ENCODE data around the gene MED13L. TPM values are rescaled to one million over a fixed set of nuclear protein-coding genes. Genes with fewer than 3 reads are reported as not detected.

MED13L gene
- polyA plus RNA-seq, 1 of the 3 experiments (the other 2 are of a cell fraction): 17.1 TPM

DNA sequence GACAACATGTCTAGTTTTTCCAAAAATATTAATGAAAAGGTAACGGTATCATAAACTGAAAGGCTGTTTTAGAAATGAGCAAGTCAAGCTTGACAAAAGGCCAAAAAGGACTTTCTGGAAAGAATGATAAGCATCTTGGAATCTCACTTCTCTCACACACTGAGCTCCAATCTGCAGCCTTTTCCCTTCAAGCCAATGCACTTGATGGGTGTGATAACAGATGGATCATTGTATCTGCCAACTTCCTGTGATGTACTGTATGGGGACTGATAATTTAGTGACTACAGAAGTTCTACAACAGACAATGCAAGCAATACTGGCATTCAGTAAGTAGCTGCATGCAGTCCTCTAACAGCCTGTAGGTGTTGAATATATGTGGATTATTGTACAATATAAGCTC, 147.1 kb downstream of the MED13L start:
- no peaks in the 10 kb centered on the region for H3K27me3 ChIP-seq (ENCODE audit: insufficient read depth)
- H2AFZ ChIP-seq (ENCODE audit: low read depth): no peak overlapping the region
- CTCF ChIA-PET: interaction anchor here (1.2 to 2.9 kb wide), 5 partner anchors 11 to 469 kb away, joined by 3 to 19 read pairs (median 4); no protein-coding TSS in a partner anchor
- peaks cover 33% of the 10 kb centered on the region for H3F3A ChIP-seq (replicated peaks; ENCODE audit: insufficient read depth)
- H3K9me2 ChIP-seq: no peaks in the 10 kb centered on the region
- peak; percentile 52 for DNase-seq
- H3K27ac ChIP-seq (ENCODE audit: low read depth in 2 of 2, low read length in 1 of 2): peak overlapping the region; percentile 49 to 51; a peak in 3 of 4 replicates
- POLR2A ChIA-PET: interaction anchor here (0.6 kb wide), 1 partner anchor 169 kb away, joined by 3 read pairs; no protein-coding TSS in a partner anchor
- peak overlapping the region; percentile 52 for H3K4me2 ChIP-seq
- peaks cover 100% of the 10 kb centered on the region for H4K20me1 ChIP-seq (ENCODE audit: insufficient read depth)
- H3K79me2 ChIP-seq (ENCODE audit: insufficient read depth): peaks cover 100% of the 10 kb centered on the region
- H3K9ac ChIP-seq: no peak overlapping the region
- no peaks in the 10 kb centered on the region for H3K36me3 ChIP-seq (replicated peaks in 1 of 2; ENCODE audit: control insufficient read depth in 1 of 2, insufficient read depth in 2 of 2, low read length in 1 of 2)
- WGBS (ENCODE audit: low lambda C conversion rate): 18% methylated on average over 1 of the region's 1 CpG
- TF ChIP-seq, protein P1, sequence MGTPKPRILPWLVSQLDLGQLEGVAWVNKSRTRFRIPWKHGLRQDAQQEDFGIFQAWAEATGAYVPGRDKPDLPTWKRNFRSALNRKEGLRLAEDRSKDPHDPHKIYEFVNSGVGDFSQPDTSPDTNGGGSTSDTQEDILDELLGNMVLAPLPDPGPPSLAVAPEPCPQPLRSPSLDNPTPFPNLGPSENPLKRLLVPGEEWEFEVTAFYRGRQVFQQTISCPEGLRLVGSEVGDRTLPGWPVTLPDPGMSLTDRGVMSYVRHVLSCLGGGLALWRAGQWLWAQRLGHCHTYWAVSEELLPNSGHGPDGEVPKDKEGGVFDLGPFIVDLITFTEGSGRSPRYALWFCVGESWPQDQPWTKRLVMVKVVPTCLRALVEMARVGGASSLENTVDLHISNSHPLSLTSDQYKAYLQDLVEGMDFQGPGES (IDR thresholded peaks at IDR 0.05; ENCODE audit: low read depth, low read length): no peak
- TF ChIP-seq RCOR1 (IDR thresholded peaks at IDR 0.05; ENCODE audit: low read length) (peak; percentile 88), FOXJ3 (CRISPR knock-in tag; IDR thresholded peaks at IDR 0.05) (no peak), TAF1 (IDR thresholded peaks at IDR 0.05; ENCODE audit: borderline replicate concordance, low read depth, low read length) (no peak), NFIC (IDR thresholded peaks at IDR 0.05; ENCODE audit: borderline replicate concordance) (peak; percentile 93), MEF2A (IDR thresholded peaks at IDR 0.05; ENCODE audit: borderline replicate concordance, low read depth) (no peak), GATA2 (CRISPR knock-in tag; IDR thresholded peaks at IDR 0.05) (peak; percentile 88), SIN3A (IDR thresholded peaks at IDR 0.05; ENCODE audit: borderline replicate concordance, low read depth, low read length) (no peak), JUND (IDR thresholded peaks at IDR 0.05) (peak; percentile 64), USF2 (IDR thresholded peaks at IDR 0.05; ENCODE audit: borderline replicate concordance, low read depth, low read length) (no peak), ELF1 (IDR thresholded peaks at IDR 0.05) (no peak), EP300 (IDR thresholded peaks at IDR 0.05; ENCODE audit: borderline replicate concordance in 1 of 2, low read depth in 1 of 2, low read length in 1 of 2) (peak; percentile 61 to 73; a peak in 3 of 4 replicates), NRF1 (IDR thresholded peaks at IDR 0.05; ENCODE audit: low read depth, low read length) (no peak), EZH2phosphoT487 (IDR thresholded peaks at IDR 0.05; ENCODE audit: borderline replicate concordance, low read depth) (no peak), RXRA (IDR thresholded peaks at IDR 0.05; ENCODE audit: borderline replicate concordance, low read depth) (peak; percentile 20; the same call in 1 of the 2 replicates), MXI1 (IDR thresholded peaks at IDR 0.05; ENCODE audit: low read depth, low read length) (peak; percentile 19; the same call in 1 of the 2 replicates), TEAD4 (IDR thresholded peaks at IDR 0.05; ENCODE audit: borderline replicate concordance, insufficient read depth) (peak; percentile 61; the same call in 1 of the 2 replicates), CHD2 (IDR thresholded peaks at IDR 0.05; ENCODE audit: low read length, partially characterized antibody) (peak; percentile 43), GABPA (IDR thresholded peaks at IDR 0.05; ENCODE audit: low read depth) (no peak), POLR2AphosphoS5 (IDR thresholded peaks at IDR 0.05; ENCODE audit: low read depth, low read length) (peak; percentile 49; the same call in 1 of the 2 replicates), FOXM1 (IDR thresholded peaks at IDR 0.05; ENCODE audit: low read depth) (no peak), YY1 (IDR thresholded peaks at IDR 0.05; ENCODE audit: low read depth) (no peak), MAX (IDR thresholded peaks at IDR 0.05; ENCODE audit: low read depth) (peak; percentile 67; the same call in 1 of the 2 replicates), TCF12 (IDR thresholded peaks at IDR 0.05) (peak; percentile 64), RAD21 (IDR thresholded peaks at IDR 0.05; ENCODE audit: low read length) (peak; percentile 27; the same call in 1 of the 2 replicates)
- TF ChIP-seq, protein P2, sequence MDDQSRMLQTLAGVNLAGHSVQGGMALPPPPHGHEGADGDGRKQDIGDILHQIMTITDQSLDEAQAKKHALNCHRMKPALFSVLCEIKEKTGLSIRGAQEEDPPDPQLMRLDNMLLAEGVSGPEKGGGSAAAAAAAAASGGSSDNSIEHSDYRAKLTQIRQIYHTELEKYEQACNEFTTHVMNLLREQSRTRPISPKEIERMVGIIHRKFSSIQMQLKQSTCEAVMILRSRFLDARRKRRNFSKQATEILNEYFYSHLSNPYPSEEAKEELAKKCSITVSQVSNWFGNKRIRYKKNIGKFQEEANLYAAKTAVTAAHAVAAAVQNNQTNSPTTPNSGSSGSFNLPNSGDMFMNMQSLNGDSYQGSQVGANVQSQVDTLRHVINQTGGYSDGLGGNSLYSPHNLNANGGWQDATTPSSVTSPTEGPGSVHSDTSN (IDR thresholded peaks at IDR 0.05): peak; percentile 82
- TF ChIP-seq, protein P3, sequence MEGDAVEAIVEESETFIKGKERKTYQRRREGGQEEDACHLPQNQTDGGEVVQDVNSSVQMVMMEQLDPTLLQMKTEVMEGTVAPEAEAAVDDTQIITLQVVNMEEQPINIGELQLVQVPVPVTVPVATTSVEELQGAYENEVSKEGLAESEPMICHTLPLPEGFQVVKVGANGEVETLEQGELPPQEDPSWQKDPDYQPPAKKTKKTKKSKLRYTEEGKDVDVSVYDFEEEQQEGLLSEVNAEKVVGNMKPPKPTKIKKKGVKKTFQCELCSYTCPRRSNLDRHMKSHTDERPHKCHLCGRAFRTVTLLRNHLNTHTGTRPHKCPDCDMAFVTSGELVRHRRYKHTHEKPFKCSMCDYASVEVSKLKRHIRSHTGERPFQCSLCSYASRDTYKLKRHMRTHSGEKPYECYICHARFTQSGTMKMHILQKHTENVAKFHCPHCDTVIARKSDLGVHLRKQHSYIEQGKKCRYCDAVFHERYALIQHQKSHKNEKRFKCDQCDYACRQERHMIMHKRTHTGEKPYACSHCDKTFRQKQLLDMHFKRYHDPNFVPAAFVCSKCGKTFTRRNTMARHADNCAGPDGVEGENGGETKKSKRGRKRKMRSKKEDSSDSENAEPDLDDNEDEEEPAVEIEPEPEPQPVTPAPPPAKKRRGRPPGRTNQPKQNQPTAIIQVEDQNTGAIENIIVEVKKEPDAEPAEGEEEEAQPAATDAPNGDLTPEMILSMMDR (IDR thresholded peaks at IDR 0.05): no peak
- TF ChIP-seq, protein P4, sequence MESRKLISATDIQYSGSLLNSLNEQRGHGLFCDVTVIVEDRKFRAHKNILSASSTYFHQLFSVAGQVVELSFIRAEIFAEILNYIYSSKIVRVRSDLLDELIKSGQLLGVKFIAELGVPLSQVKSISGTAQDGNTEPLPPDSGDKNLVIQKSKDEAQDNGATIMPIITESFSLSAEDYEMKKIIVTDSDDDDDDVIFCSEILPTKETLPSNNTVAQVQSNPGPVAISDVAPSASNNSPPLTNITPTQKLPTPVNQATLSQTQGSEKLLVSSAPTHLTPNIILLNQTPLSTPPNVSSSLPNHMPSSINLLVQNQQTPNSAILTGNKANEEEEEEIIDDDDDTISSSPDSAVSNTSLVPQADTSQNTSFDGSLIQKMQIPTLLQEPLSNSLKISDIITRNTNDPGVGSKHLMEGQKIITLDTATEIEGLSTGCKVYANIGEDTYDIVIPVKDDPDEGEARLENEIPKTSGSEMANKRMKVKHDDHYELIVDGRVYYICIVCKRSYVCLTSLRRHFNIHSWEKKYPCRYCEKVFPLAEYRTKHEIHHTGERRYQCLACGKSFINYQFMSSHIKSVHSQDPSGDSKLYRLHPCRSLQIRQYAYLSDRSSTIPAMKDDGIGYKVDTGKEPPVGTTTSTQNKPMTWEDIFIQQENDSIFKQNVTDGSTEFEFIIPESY (IDR thresholded peaks at IDR 0.05; ENCODE audit: borderline replicate concordance, low read depth): no peak
- H3K9me3 ChIP-seq: no peaks in the 10 kb centered on the region
- peaks cover 19 to 74% of the 10 kb centered on the region in 2 experiments for H3K4me1 ChIP-seq (ENCODE audit: control insufficient read depth in 1 of 2, insufficient read depth in 2 of 2, low read depth in 1 of 2, low read length in 1 of 2)
- 0 out of 4 replicates have a peak overlapping the region, but pooled peaks of 1 of the 2 experiments have one; percentile 4 for H3K4me3 ChIP-seq (ENCODE audit: low read depth in 2 of 2, low read length in 1 of 2)

Data from SK-N-SH (cell line).